HPDE6-E6E7 (cell line): ENCODE measurements around the gene LRRC72.
"Not testable (repeated sequence)": the region's sequence is repeated elsewhere in the genome, so short reads cannot be mapped to it uniquely, and the experiment has no call there.

Experiments
- DNase-seq: peaks from one replicate; pipeline ENCODE4 v3.0.0; 2011; ENCODE audit warnings: missing footprints; ENCODE audit errors: extremely low spot score

LRRC72 gene

GRCh38 chr7:16528520-16528919 lies 1.9 kb downstream of the LRRC72 start:
- no peak for DNase-seq

GRCh38 chr7:16529697-16530096 lies 3.1 kb downstream of the LRRC72 start:
- DNase-seq = no peak

GRCh38 chr7:16531707-16532106 lies 5.1 kb downstream of the LRRC72 start:
- no peak for DNase-seq

- no peak for DNase-seq
Observed at GRCh38 chr7:16532272-16532671, 5.6 kb downstream of the LRRC72 start.

GRCh38 chr7:16535500-16535899 lies 8.9 kb downstream of the LRRC72 start:
- no peak for DNase-seq

GRCh38 chr7:16540559-16540958 lies 13.9 kb downstream of the LRRC72 start:
- DNase-seq = not testable (repeated sequence)

GRCh38 chr7:16542401-16542800 lies 15.8 kb downstream of the LRRC72 start:
- no peak for DNase-seq

GRCh38 chr7:16543456-16543855 lies 16.8 kb downstream of the LRRC72 start:
- no peak for DNase-seq

- DNase-seq = no peak
Observed at GRCh38 chr7:16546921-16547505, 20.4 kb downstream of the LRRC72 start.

- DNase-seq = no peak
Observed at GRCh38 chr7:16548428-16548827, 21.8 kb downstream of the LRRC72 start.

GRCh38 chr7:16550671-16551070 lies 24.0 kb downstream of the LRRC72 start:
- no peak for DNase-seq

GRCh38 chr7:16554518-16555236 lies 28.1 kb downstream of the LRRC72 start:
- DNase-seq = no peak

- no peak for DNase-seq
Observed at GRCh38 chr7:16556359-16556758, 29.7 kb downstream of the LRRC72 start.

GRCh38 chr7:16558761-16559302 lies 32.2 kb downstream of the LRRC72 start:
- no peak for DNase-seq

- DNase-seq = no peak
Observed at GRCh38 chr7:16559497-16560179, 33.0 kb downstream of the LRRC72 start.

- DNase-seq = no peak
Observed at GRCh38 chr7:16561943-16562342, 35.3 kb downstream of the LRRC72 start.

- no peak for DNase-seq
Observed at GRCh38 chr7:16562456-16563220, 36.0 kb downstream of the LRRC72 start.

GRCh38 chr7:16563281-16564022 lies 36.8 kb downstream of the LRRC72 start:
- no peak for DNase-seq

GRCh38 chr7:16564023-16564380 lies 37.4 kb downstream of the LRRC72 start:
- DNase-seq = no peak

GRCh38 chr7:16564909-16565426 lies 38.3 kb downstream of the LRRC72 start:
- DNase-seq = peak; percentile 31

GRCh38 chr7:16571941-16572340 lies 45.3 kb downstream of the LRRC72 start:
- no peak for DNase-seq
